DOHH2 (cell line): Measurements from ENCODE around the gene RBM4B.

Experiments used
- H3F3A ChIP-seq: fragments of 200-600 bp; sonication (generic), shearing (Covaris generic); 2 replicates; pipeline ENCODE4 v1.6.0; 2016; ENCODE audit warnings: antibody characterized with exemption, mild to moderate bottlenecking; ENCODE audit not compliant: control insufficient read depth, insufficient read depth
- H3K27ac ChIP-seq: fragments of 200-600 bp; sonication (generic); 2 replicates; pipeline ENCODE4 v1.5.1; 2014; ENCODE audit warnings: low read depth, mild to moderate bottlenecking, low read length, moderate library complexity
- H3K27me3 ChIP-seq: fragments of 200-600 bp; sonication (generic); 2 replicates; pipeline ENCODE4 v1.6.1; 2014; ENCODE audit warnings: mild to moderate bottlenecking, low read length, mixed read lengths; ENCODE audit not compliant: control insufficient read depth
- H3K36me3 ChIP-seq: fragments of 200-600 bp; sonication (generic); 2 replicates; pipeline ENCODE4 v1.6.1; 2014; ENCODE audit warnings: mild to moderate bottlenecking, low read length, moderate library complexity, mixed read lengths; ENCODE audit not compliant: control insufficient read depth
- H3K4me1 ChIP-seq: fragments of 200-600 bp; sonication (generic); 2 replicates; pipeline ENCODE4 v1.6.1; 2014; ENCODE audit warnings: mild to moderate bottlenecking, low read length, mixed read lengths; ENCODE audit not compliant: control insufficient read depth
- H3K4me2 ChIP-seq: fragments of 200-600 bp; sonication (generic); 2 replicates; pipeline ENCODE4 v1.6.0; 2014; ENCODE audit warnings: mild to moderate bottlenecking, low read length, moderate library complexity
- H3K4me3 ChIP-seq: fragments of 200-600 bp; sonication (generic); 2 replicates; pipeline ENCODE4 v1.5.1; 2014; ENCODE audit warnings: mild to moderate bottlenecking, low read length, mixed read lengths
- H3K79me2 ChIP-seq: fragments of 200-600 bp; sonication (generic); 2 replicates; pipeline ENCODE4 v1.6.1; 2014; ENCODE audit warnings: mild to moderate bottlenecking, low read length, mixed read lengths; ENCODE audit not compliant: control insufficient read depth
- H3K9me2 ChIP-seq: fragments of 200-600 bp; sonication (generic); replicated peaks from 2 replicates; pipeline ENCODE4 v1.6.1; 2014; ENCODE audit warnings: mild to moderate bottlenecking, low read length, mixed read lengths; ENCODE audit not compliant: control insufficient read depth
- H3K9me3 ChIP-seq: fragments of 200-600 bp; sonication (generic); 2 replicates; pipeline ENCODE4 v1.6.1; 2014; ENCODE audit warnings: antibody characterized with exemption, low read length, mixed read lengths; ENCODE audit not compliant: control insufficient read depth, insufficient read depth
- H4K20me1 ChIP-seq: fragments of 200-600 bp; sonication (generic); 2 replicates; pipeline ENCODE4 v1.6.0; 2014; ENCODE audit warnings: low read depth, mild to moderate bottlenecking, antibody characterized with exemption, low read length, moderate library complexity; ENCODE audit not compliant: control insufficient read depth, insufficient read depth
- EZH2phosphoT487 ChIP-seq: fragments of 200-600 bp; sonication (generic); IDR thresholded peaks from 2 replicates; pipeline ENCODE4 v1.6.1; 2017; ENCODE audit warnings: borderline replicate concordance, mild to moderate bottlenecking, antibody characterized with exemption, low read length, moderate library complexity, mixed read lengths
- TF ChIP-seq, protein P1 (sequence below): fragments of 200-600 bp; sonication (generic); IDR thresholded peaks from one replicate; pipeline ENCODE4 v1.5.1; 2014; ENCODE audit warnings: antibody characterized with exemption, mild to moderate bottlenecking, low read depth, low read length; ENCODE audit not compliant: poor library complexity, severe bottlenecking

Gene RBM4B

DNA sequence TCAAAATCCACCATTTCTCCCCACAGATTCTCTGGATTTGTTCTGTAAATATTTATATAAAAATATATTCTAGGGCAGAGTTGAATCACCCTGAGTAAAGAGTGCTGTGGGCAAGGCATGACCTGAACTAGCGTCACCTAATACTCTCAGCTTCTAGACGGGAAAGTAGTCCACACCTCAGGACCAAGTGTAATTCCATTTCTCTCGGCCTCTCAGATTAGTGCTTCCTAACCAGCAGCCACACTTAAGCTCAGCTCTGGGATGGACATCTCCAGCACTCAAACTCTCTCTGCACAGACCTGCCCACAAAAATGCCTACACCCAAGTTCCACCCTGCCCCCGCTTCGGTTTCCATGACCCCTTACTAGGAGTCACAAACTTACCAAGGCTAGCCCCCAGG lies 46.0 kb upstream of the RBM4B start:
- peaks cover 28% of the 10 kb centered on the region for H3K4me1 ChIP-seq
- H3K27ac ChIP-seq = no peak overlapping the region

DNA sequence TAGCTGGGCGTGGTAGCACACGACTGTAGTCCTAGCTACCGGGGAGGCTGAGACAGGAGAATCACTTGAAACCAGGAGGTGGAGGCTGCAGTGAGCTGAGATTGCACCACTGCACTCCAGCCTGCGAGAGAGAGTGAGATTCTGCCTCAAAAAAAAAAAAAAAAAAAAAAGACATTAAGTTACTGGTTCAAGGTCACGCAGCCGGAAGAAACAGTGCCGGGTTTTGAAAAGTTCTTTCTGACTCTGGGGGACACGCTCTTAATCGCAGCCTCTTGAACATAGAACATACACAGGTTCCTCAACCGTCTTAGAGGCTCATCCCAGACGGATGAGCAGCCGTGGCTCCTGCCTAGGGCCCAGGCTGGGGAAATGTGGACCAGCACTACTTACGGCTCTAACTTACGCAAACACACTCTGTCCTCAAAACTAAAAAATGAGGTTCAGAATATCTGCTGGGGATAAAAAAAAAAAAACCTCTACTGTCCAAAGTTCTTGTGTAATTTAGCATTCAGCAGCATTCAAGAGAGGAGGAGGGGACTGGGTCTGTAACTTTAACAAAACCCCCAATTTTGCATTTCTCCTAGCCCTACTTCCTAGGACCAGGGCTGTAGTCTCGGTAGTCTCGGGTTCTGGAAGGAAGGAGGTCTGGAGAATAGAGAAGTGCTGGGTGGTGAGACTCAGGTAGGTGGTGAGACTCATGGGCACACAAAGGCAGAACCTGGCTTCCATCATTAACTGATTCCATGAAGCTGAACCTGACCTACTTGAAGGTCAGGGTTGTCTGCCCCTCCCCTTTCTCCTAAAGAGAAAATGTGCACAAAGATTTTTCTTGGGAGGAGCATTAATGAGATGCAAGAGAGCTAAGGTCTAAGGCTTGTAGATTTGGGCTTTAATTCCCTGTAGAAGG lies 45.3 kb upstream of the RBM4B start:
- no peak for TF ChIP-seq EZH2phosphoT487
- TF ChIP-seq, protein P1, sequence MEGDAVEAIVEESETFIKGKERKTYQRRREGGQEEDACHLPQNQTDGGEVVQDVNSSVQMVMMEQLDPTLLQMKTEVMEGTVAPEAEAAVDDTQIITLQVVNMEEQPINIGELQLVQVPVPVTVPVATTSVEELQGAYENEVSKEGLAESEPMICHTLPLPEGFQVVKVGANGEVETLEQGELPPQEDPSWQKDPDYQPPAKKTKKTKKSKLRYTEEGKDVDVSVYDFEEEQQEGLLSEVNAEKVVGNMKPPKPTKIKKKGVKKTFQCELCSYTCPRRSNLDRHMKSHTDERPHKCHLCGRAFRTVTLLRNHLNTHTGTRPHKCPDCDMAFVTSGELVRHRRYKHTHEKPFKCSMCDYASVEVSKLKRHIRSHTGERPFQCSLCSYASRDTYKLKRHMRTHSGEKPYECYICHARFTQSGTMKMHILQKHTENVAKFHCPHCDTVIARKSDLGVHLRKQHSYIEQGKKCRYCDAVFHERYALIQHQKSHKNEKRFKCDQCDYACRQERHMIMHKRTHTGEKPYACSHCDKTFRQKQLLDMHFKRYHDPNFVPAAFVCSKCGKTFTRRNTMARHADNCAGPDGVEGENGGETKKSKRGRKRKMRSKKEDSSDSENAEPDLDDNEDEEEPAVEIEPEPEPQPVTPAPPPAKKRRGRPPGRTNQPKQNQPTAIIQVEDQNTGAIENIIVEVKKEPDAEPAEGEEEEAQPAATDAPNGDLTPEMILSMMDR = no peak
- no peaks in the 10 kb centered on the region for H3K9me3 ChIP-seq
- no peaks in the 10 kb centered on the region for H3K9me2 ChIP-seq
- H3K4me1 ChIP-seq = peaks cover 24% of the 10 kb centered on the region
- H3F3A ChIP-seq = no peaks in the 10 kb centered on the region
- H3K27ac ChIP-seq = no peak overlapping the region
- H3K27me3 ChIP-seq = no peaks in the 10 kb centered on the region
- H3K36me3 ChIP-seq = peaks cover 31% of the 10 kb centered on the region
- H3K79me2 ChIP-seq = peaks cover 37% of the 10 kb centered on the region
- H3K4me3 ChIP-seq = no peak overlapping the region
- no peaks in the 10 kb centered on the region; the same call in 1 of the 2 replicates for H4K20me1 ChIP-seq
- H3K4me2 ChIP-seq = no peak overlapping the region

More for the DNA sequence above, 46.0 kb upstream of the RBM4B start:
- Histone ChIP-seq H4K20me1 (no peaks in the 10 kb centered on the region; the same call in 1 of the 2 replicates), H3K9me3 (no peaks in the 10 kb centered on the region), H3K4me3 (no peak overlapping the region), H3K79me2 (peaks cover 37% of the 10 kb centered on the region), H3K9me2 (no peaks in the 10 kb centered on the region), H3K4me2 (no peak overlapping the region), H3F3A (no peaks in the 10 kb centered on the region), H3K27me3 (peaks cover under 1% of the 10 kb centered on the region; the same call in 1 of the 2 replicates), H3K36me3 (peaks cover 27% of the 10 kb centered on the region)
- TF ChIP-seq, protein P1 = no peak
- no peak for TF ChIP-seq EZH2phosphoT487

DNA sequence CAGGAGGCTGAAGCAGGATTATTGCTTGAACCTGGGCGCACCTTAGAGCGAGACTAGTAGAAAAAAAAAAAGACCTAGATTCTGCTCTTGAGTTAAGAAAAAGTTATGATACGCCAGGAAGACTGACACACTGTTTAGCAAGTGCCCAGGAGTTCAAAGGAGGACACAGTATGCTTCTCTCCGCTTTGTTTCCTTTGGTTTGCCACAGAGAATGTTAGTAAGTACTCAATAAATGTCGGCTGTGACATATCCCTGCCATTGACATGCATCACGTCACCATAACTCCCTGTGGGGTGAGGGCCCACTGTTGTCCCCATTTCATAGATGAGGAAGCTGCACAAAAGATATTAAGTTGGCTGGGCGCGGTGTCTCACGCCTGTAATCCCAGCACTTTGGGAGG lies 44.3 kb upstream of the RBM4B start:
- Histone ChIP-seq H3K9me2 (no peaks in the 10 kb centered on the region), H3K9me3 (no peaks in the 10 kb centered on the region), H3K27me3 (no peaks in the 10 kb centered on the region), H4K20me1 (no peaks in the 10 kb centered on the region; the same call in 1 of the 2 replicates), H3K36me3 (peaks cover 34% of the 10 kb centered on the region), H3K4me3 (no peak overlapping the region), H3K27ac (no peak overlapping the region), H3K79me2 (peaks cover 31% of the 10 kb centered on the region), H3K4me2 (no peak overlapping the region), H3F3A (no peaks in the 10 kb centered on the region), H3K4me1 (peaks cover 20% of the 10 kb centered on the region)
- TF ChIP-seq EZH2phosphoT487 = no peak
- TF ChIP-seq, protein P1 = no peak
